HepG2 (cell line): ENCODE results near the gene COBLL1. TPM values are rescaled to one million over a fixed set of nuclear protein-coding genes. Genes with fewer than 3 reads are reported as not detected.
A peak's percentile ranks its signal among the peaks of the same experiment; 100 is the strongest.

ENCODE experiments used
- ATAC-seq: fragments of 200-7000 bp; cut with Tn5 transposase; 3 replicates; pipeline ENCODE4 v1.9.1; 2020; ENCODE audit warnings: mild to moderate bottlenecking, moderate library complexity
- BruUV-seq: library from RNA; stranded (reverse); fragments of 400-500 nt; replicated peaks from 2 replicates; lab custom pipeline; 2021; lab: Mats Ljungman, UMichigan
- CTCF ChIA-PET: fragments of 300-600 bp; formaldehyde crosslinking; extraction: SDS; loops from one replicate; lab custom pipeline; 2021; ENCODE audit warnings: low total read pairs, inconsistent platforms, low intra/inter-chr PET ratio; lab: Yijun Ruan, JAX
- POLR2A ChIA-PET: fragments of 350-600 bp; sonication (Branson Sonifier 250); formaldehyde crosslinking; loops from one replicate; lab custom pipeline; 2020; ENCODE audit warnings: antibody characterized with exemption, inconsistent platforms; lab: Yijun Ruan, JAX
- DNase-seq: peaks from one replicate; pipeline ENCODE4 v3.0.0-alpha.2; 2015; ENCODE audit warnings: low spot score
- FAIRE-seq: peaks from 3 replicates; lab custom pipeline; 2011; peaks lifted over from hg19 to GRCh38; lab: Jason Lieb, UNC
- H2AFZ ChIP-seq: one replicate; pipeline ENCODE4 v1.6.1; 2011; ENCODE audit warnings: low read length, inconsistent platforms
- H3K27ac ChIP-seq: fragments of 300-600 bp; 3 replicates; pipeline ENCODE4 v1.8.0; 2011; ENCODE audit warnings: mixed run types, mild to moderate bottlenecking, mixed read lengths, low read length, inconsistent platforms; ENCODE audit not compliant: insufficient read depth; ENCODE audit errors: extremely low read length
- H3K27me3 ChIP-seq, 2 experiments: fragments of 200-600 bp in 1 of 2; 2 replicates in 1 of 2; 3 replicates in 1 of 2; pipeline versions ENCODE4 v1.6.0 to v1.8.0; 2011; ENCODE audit warnings: low read length in 2 of 2, mild to moderate bottlenecking in 2 of 2, moderate library complexity in 2 of 2, inconsistent platforms in 1 of 2; ENCODE audit not compliant: insufficient read depth in 2 of 2, control insufficient read depth in 1 of 2
- H3K36me3 ChIP-seq, 2 experiments: fragments of 200-600 bp in 1 of 2; replicated peaks in 1 of 2; 2 replicates in 1 of 2; 3 replicates in 1 of 2; pipeline versions ENCODE4 v1.5.1 to v1.8.0; 2011; ENCODE audit warnings: low read length in 2 of 2, inconsistent platforms in 1 of 2; ENCODE audit not compliant: insufficient read depth in 2 of 2, control insufficient read depth in 1 of 2
- H3K4me1 ChIP-seq: 2 replicates; pipeline ENCODE4 v1.5.1; 2012; ENCODE audit warnings: low read length, inconsistent platforms; ENCODE audit not compliant: insufficient read depth
- H3K4me2 ChIP-seq: 2 replicates; pipeline ENCODE4 v1.6.0; 2011; ENCODE audit warnings: low read depth, low read length, inconsistent platforms
- H3K4me3 ChIP-seq, 3 experiments: fragments of 200-600 bp in 1 of 3; sonication (generic), shearing (Covaris generic) in 1 of 3; replicated peaks in 1 of 3; 2 replicates each; pipeline ENCODE4 v1.5.1; 2011 to 2016; ENCODE audit warnings: low read length in 3 of 3, inconsistent platforms in 2 of 3, low read depth in 2 of 3, mild to moderate bottlenecking in 2 of 3, control low read depth in 1 of 3, mixed read lengths in 1 of 3; ENCODE audit not compliant: insufficient read depth in 1 of 3
- H3K79me2 ChIP-seq: one replicate; pipeline ENCODE4 v1.6.1; 2011; ENCODE audit warnings: low read length, inconsistent platforms; ENCODE audit not compliant: insufficient read depth
- H3K9ac ChIP-seq: 2 replicates; pipeline ENCODE4 v1.6.0; 2011; ENCODE audit warnings: mild to moderate bottlenecking, low read depth, low read length, inconsistent platforms; ENCODE audit not compliant: insufficient read depth
- H3K9me3 ChIP-seq: 2 replicates; pipeline ENCODE4 v1.5.1; 2012; ENCODE audit warnings: mild to moderate bottlenecking, low read length
- H4K20me1 ChIP-seq: 2 replicates; pipeline ENCODE4 v1.6.0; 2011; ENCODE audit warnings: inconsistent platforms, mild to moderate bottlenecking, low read length, moderate library complexity; ENCODE audit not compliant: insufficient read depth
- CBX1 ChIP-seq: IDR thresholded peaks from one replicate; pipeline ENCODE4 v1.6.1; 2016; ENCODE audit warnings: antibody characterized with exemption, low read depth
- HMGXB4 ChIP-seq, 2 experiments: sonication (generic) in 1 of 2; formaldehyde crosslinking in 1 of 2; IDR thresholded peaks; 2 replicates each; pipeline versions ENCODE4 v1.4.0 to v1.6.1; 2018 to 2020; ENCODE audit warnings: missing genetic modification reagents in 2 of 2, borderline replicate concordance in 1 of 2, low read depth in 1 of 2, mild to moderate bottlenecking in 1 of 2, missing biosample characterization in 1 of 2
- MAFF ChIP-seq: IDR thresholded peaks from 2 replicates; pipeline ENCODE4 v1.6.1; 2011; ENCODE audit warnings: low read depth, low read length, improper control_type of control experiment
- PRPF4 ChIP-seq: fragments of 200-400 bp; formaldehyde crosslinking; IDR thresholded peaks from 2 replicates; pipeline ENCODE4 v1.6.1; 2016; ENCODE audit warnings: low read length, low read depth; ENCODE audit not compliant: poor library complexity, severe bottlenecking
- RARG ChIP-seq: sonication (generic); formaldehyde crosslinking; IDR thresholded peaks from 2 replicates; pipeline ENCODE4 v1.4.0; 2020; ENCODE audit warnings: low read depth, mild to moderate bottlenecking, missing genetic modification reagents
- USF2 ChIP-seq, 2 experiments: sonication (generic) in 1 of 2; formaldehyde crosslinking in 1 of 2; IDR thresholded peaks; 2 replicates each; pipeline versions ENCODE4 v1.5.1 to v1.6.1; 2011 to 2020; ENCODE audit warnings: borderline replicate concordance in 1 of 2, low read depth in 1 of 2, low read length in 1 of 2, mild to moderate bottlenecking in 1 of 2, missing genetic modification reagents in 1 of 2, moderate library complexity in 1 of 2
- XRCC5 ChIP-seq: fragments of 200-400 bp; formaldehyde crosslinking; optimal IDR thresholded peaks from 2 replicates; pipeline ENCODE3; 2017; ENCODE audit warnings: mild to moderate bottlenecking, low read length
- ZMYM3 ChIP-seq: sonication (generic); formaldehyde crosslinking; IDR thresholded peaks from 2 replicates; pipeline ENCODE4 v1.5.1; 2020; ENCODE audit warnings: mild to moderate bottlenecking, missing genetic modification reagents
- ZNF121 ChIP-seq: sonication (generic); formaldehyde crosslinking; IDR thresholded peaks from 2 replicates; pipeline ENCODE4 v1.5.0; 2020; ENCODE audit warnings: mild to moderate bottlenecking, missing genetic modification reagents
- ZNF225 ChIP-seq: sonication (generic); formaldehyde crosslinking; IDR thresholded peaks from 2 replicates; pipeline ENCODE4 v1.4.0; 2020; ENCODE audit warnings: mild to moderate bottlenecking, missing genetic modification reagents
- ZNF329 ChIP-seq: sonication (generic); formaldehyde crosslinking; IDR thresholded peaks from 2 replicates; pipeline ENCODE4 v1.9.0; 2021; ENCODE audit warnings: low read depth, mild to moderate bottlenecking, missing genetic modification reagents
- ZNF607 ChIP-seq: sonication (generic); formaldehyde crosslinking; IDR thresholded peaks from 2 replicates; pipeline ENCODE4 v1.5.1; 2020; ENCODE audit warnings: missing genetic modification reagents, mild to moderate bottlenecking, borderline replicate concordance
- ZNF678 ChIP-seq: sonication (generic); formaldehyde crosslinking; IDR thresholded peaks from 2 replicates; pipeline ENCODE4 v1.4.0; 2020; ENCODE audit warnings: mild to moderate bottlenecking, missing genetic modification reagents
- ZNF75D ChIP-seq: sonication (generic); formaldehyde crosslinking; IDR thresholded peaks from 2 replicates; pipeline ENCODE4 v1.8.1; 2023; ENCODE audit warnings: missing genetic modification reagents, mild to moderate bottlenecking, borderline replicate concordance
- WGBS: methylation state at CpG from one replicate; pipeline ENCODE4 v1.1.6; 2017; ENCODE audit warnings: low lambda C conversion rate; 5-methylcytosine and 5-hydroxymethylcytosine counted together
- in situ Hi-C: cut with HindIII; loops from 2 replicates; pipeline ENCODE4 v1.10.0; 2017; ENCODE audit warnings: low pct_unique_long_range_greater_than_20kb; ENCODE audit not compliant: extremely low pct_ligation_motif_present
- intact Hi-C: fragments of 100-400 bp; cut with micrococcal nuclease; formaldehyde crosslinking; loops from one replicate; pipeline ENCODE4 v1.10.0; 2022; ENCODE audit not compliant: unreplicated experiment
- polyA plus RNA-seq, 8 experiments: library from polyadenylated mRNA; depleted of rRNA in 3 of 8; stranded (reverse) in 7 of 8; unstranded in 1 of 8; fragments of >200 nt; fragmentation: Illumina TruSeq in 4 of 8; extraction: Trizol in 4 of 8; gene quantifications; 2 replicates each; pipeline versions ENCODE4 v1.2.1 to v1.2.3, GENCODE V29; 2011 to 2016; ENCODE audit warnings: low read depth in 4 of 8, missing spikeins in 1 of 8, mixed read lengths in 1 of 8; ENCODE audit not compliant: insufficient read depth in 1 of 8
- total RNA-seq, 5 experiments: library from RNA; depleted of rRNA; stranded (reverse); fragments of >200 nt; fragmentation: Illumina TruSeq; extraction: Trizol; gene quantifications; 2 replicates each; pipeline ENCODE4 v1.2.3, GENCODE V29; 2016; ENCODE audit warnings: low read depth in 1 of 5
- TF ChIP-seq, protein P1 (sequence below): sonication (generic); formaldehyde crosslinking; IDR thresholded peaks from 2 replicates; pipeline ENCODE4 v1.5.0; 2020; ENCODE audit warnings: mild to moderate bottlenecking, low read depth, missing genetic modification reagents, borderline replicate concordance
- TF ChIP-seq, protein P2 (sequence below): sonication (generic); formaldehyde crosslinking; IDR thresholded peaks from 2 replicates; pipeline ENCODE4 v1.8.1; 2023; ENCODE audit warnings: mild to moderate bottlenecking, missing genetic modification reagents

Gene COBLL1
- total and polyA plus RNA-seq, 2 of the 13 experiments (the other 11 are each of a cell fraction or from before 2014, with no cell fraction given): 32.6 to 86.8 TPM

DNA sequence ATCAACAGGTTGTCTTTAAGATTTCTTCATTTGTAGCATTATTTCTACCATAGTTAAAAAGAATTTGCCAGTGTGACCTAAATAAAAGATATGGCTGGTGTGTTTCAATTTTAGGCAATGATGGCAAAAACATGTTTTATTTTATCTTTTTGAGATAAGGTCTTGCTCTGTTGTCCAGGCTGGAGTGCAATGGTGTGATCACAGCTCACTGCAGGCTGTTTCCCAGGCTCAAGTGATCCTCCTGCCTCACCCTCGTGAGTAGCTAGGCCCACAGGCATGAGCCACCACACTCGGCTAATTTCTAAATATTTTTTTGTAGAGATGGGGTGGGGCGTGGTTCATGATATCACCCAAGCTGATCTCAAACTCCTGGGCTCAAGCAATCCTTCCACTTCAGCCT is 47.0 kb upstream of the COBLL1 start (continued):
- TF ChIP-seq CBX1: no peak
- peak; percentile 89 for TF ChIP-seq ZNF121 (CRISPR knock-in tag)
- no peak for TF ChIP-seq HMGXB4 (CRISPR knock-in tag; IDR thresholded peaks at IDR 0.05; ENCODE audit: borderline replicate concordance in 1 of 2, low read depth in 1 of 2)
- TF ChIP-seq ZNF75D (CRISPR knock-in tag): no peak
- TF ChIP-seq, protein P1, sequence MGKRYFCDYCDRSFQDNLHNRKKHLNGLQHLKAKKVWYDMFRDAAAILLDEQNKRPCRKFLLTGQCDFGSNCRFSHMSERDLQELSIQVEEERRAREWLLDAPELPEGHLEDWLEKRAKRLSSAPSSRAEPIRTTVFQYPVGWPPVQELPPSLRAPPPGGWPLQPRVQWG (CRISPR knock-in tag): no peak
- no peak for TF ChIP-seq MAFF
- 0 out of 2 replicates have a peak, but pooled peaks have one; percentile 22 for TF ChIP-seq ZMYM3

GRCh38 chr2:164887434-164888144 is 46.0 kb upstream of the COBLL1 start:
- Histone ChIP-seq H2AFZ (no peak overlapping the region), H4K20me1 (no peaks in the 10 kb centered on the region), H3K9me3 (no peaks in the 10 kb centered on the region), H3K4me2 (peak overlapping the region; percentile 68), H3K27ac (peak overlapping the region; percentile 94), H3K27me3 (no peaks in the 10 kb centered on the region), H3K4me3 (peak overlapping the region in 2 of 3 experiments; percentile 24 to 34; a peak in 3 of 6 replicates), H3K4me1 (peaks cover 50% of the 10 kb centered on the region), H3K36me3 (no peaks in the 10 kb centered on the region), H3K79me2 (peaks cover 3% of the 10 kb centered on the region), H3K9ac (peak overlapping the region; percentile 65)
- in situ Hi-C loops: no loop called here
- peak; percentile 97 for DNase-seq
- WGBS: 2% methylated on average over 4 of the region's 4 CpGs
- CTCF ChIA-PET: no interaction called here
- FAIRE-seq: peak; percentile 93
- ATAC-seq: peak; percentile 94
- POLR2A ChIA-PET: interaction anchor here (0.6 to 2.7 kb wide), 10 partner anchors 9 to 145 kb away, joined by 3 to 19 read pairs (median 6); partner anchors contain the start of gene COBLL1
- intact Hi-C loops: loop anchor here (1.0 to 2.0 kb wide), 2 partner anchors 9 to 23 kb away; no protein-coding TSS in a partner anchor
- TSS peak; percentile 86 for BruUV-seq
- TF ChIP-seq USF2 (IDR thresholded peaks at IDR 0.05; ENCODE audit: low read depth, low read length) (no peak), USF2 (CRISPR knock-in tag; IDR thresholded peaks at IDR 0.05; ENCODE audit: borderline replicate concordance) (no peak), PRPF4 (no peak), RARG (CRISPR knock-in tag) (no peak), ZNF75D (CRISPR knock-in tag) (no peak), ZNF225 (CRISPR knock-in tag) (no peak), ZNF607 (no peak), ZNF329 (CRISPR knock-in tag) (no peak), ZNF678 (no peak), XRCC5 (no peak)
- TF ChIP-seq, protein P2, sequence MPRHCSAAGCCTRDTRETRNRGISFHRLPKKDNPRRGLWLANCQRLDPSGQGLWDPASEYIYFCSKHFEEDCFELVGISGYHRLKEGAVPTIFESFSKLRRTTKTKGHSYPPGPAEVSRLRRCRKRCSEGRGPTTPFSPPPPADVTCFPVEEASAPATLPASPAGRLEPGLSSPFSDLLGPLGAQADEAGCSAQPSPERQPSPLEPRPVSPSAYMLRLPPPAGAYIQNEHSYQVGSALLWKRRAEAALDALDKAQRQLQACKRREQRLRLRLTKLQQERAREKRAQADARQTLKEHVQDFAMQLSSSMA (CRISPR knock-in tag): no peak
